Suprapubic skin (tissue), 4 donors: Measurements from ENCODE around the gene C1QTNF6.

Experiments used
- EP300 ChIP-seq: sonication (generic); formaldehyde crosslinking; IDR thresholded peaks from one replicate; pipeline ENCODE4 v1.6.1; 2017; ENCODE audit warnings: antibody characterized with exemption
- POLR2A ChIP-seq, 2 donors: fragments of 450-650 bp; IDR thresholded peaks; one replicate each; pipeline ENCODE4 v1.6.1; 2017; ENCODE audit warnings: antibody characterized with exemption in 2 of 2, mild to moderate bottlenecking in 2 of 2, moderate library complexity in 2 of 2
- POLR2AphosphoS5 ChIP-seq, 3 donors: sonication (generic); formaldehyde crosslinking; IDR thresholded peaks; one replicate each; pipeline ENCODE4 v1.6.1; 2017; ENCODE audit warnings: antibody characterized with exemption in 3 of 3
- TF ChIP-seq, protein P1 (sequence below), 2 donors: fragments of 200-600 bp in 1 of 2; fragments of 450-650 bp in 1 of 2; sonication (generic) in 1 of 2; IDR thresholded peaks; one replicate each; pipeline ENCODE4 v1.5.1; 2016 to 2019; ENCODE audit warnings: antibody characterized with exemption in 2 of 2, mild to moderate bottlenecking in 1 of 2, moderate library complexity in 1 of 2

DNA sequence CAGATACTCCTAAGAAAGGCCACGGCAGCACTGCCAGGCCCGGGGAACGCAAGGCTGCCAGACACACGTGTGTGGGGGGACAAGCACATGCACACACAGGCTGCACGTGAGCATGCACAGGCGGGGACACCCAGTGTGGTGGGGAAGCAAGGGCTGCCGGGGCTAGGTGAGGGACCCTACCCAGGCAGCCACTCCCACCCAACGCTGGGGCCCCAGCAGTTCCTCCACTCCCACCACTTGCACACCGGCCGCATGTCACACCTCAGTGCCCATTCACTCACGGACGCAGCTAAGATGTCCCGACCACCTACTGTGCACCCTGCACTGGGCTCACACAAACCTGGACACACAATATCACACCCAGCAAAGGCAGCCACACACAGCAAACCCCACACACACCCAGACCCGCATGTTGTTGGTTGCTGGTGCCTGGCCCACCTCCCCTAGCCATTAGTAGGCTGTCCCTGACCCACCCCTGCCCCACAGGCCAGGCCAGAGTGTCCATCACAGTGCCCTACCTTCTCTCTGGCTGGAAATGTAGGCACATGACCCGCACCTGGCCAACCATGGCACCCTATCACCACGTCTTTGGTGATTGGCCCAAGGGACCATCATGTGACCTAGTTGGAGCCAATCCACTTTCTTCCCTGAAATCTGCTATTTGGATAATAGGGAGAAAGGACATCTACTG is 15.5 kb upstream of the C1QTNF6 start:
- TF ChIP-seq POLR2A (IDR thresholded peaks at IDR 0.05) (no peak), EP300 (no peak), POLR2AphosphoS5 (IDR thresholded peaks at IDR 0.05) (no peak)
- TF ChIP-seq, protein P1, sequence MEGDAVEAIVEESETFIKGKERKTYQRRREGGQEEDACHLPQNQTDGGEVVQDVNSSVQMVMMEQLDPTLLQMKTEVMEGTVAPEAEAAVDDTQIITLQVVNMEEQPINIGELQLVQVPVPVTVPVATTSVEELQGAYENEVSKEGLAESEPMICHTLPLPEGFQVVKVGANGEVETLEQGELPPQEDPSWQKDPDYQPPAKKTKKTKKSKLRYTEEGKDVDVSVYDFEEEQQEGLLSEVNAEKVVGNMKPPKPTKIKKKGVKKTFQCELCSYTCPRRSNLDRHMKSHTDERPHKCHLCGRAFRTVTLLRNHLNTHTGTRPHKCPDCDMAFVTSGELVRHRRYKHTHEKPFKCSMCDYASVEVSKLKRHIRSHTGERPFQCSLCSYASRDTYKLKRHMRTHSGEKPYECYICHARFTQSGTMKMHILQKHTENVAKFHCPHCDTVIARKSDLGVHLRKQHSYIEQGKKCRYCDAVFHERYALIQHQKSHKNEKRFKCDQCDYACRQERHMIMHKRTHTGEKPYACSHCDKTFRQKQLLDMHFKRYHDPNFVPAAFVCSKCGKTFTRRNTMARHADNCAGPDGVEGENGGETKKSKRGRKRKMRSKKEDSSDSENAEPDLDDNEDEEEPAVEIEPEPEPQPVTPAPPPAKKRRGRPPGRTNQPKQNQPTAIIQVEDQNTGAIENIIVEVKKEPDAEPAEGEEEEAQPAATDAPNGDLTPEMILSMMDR (IDR thresholded peaks at IDR 0.05): no peak
